Right lobe of liver (tissue), 4 donors: ENCODE measurements around the gene CAPN2.

Experiments
- POLR2A ChIP-seq: fragments of 450-650 bp; IDR thresholded peaks from one replicate; pipeline ENCODE4 v1.6.1; 2017; ENCODE audit warnings: antibody characterized with exemption, mild to moderate bottlenecking
- TF ChIP-seq, protein P1 (sequence below), 4 donors: fragments of 200-600 bp in 3 of 4; fragments of 450-650 bp in 1 of 4; IDR thresholded peaks; one replicate each; pipeline versions ENCODE4 v1.5.1 to v1.8.0; 2016 to 2022; ENCODE audit warnings: antibody characterized with exemption in 4 of 4, mild to moderate bottlenecking in 2 of 4
- donor health status: DM: no; HTN: no; CAD: no.
- donor health status: DM: no; HTN: no; CAD: no.
- donor health status: DM: no; HTN: yes; CAD: no.

DNA sequence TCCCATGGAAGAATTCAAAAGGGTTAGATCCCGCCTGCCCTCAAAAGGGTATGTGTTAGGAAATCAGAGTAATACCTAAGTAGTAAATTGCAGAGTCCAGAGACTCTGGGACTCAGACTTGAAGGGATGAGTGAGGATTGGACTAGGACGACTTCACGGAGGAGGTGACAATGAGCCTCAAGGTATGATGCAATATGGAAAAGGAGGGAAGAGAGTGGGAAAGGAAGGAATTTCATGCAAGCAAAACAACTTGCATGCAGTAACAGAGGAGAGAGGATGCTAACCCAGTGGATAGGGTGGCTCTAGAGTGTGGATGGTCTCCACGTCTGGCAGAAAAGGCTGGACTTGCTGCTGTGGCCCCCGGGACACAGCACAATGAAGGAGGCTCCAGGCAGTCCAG, 4.8 kb downstream of the CAPN2 start:
- TF ChIP-seq, protein P1, sequence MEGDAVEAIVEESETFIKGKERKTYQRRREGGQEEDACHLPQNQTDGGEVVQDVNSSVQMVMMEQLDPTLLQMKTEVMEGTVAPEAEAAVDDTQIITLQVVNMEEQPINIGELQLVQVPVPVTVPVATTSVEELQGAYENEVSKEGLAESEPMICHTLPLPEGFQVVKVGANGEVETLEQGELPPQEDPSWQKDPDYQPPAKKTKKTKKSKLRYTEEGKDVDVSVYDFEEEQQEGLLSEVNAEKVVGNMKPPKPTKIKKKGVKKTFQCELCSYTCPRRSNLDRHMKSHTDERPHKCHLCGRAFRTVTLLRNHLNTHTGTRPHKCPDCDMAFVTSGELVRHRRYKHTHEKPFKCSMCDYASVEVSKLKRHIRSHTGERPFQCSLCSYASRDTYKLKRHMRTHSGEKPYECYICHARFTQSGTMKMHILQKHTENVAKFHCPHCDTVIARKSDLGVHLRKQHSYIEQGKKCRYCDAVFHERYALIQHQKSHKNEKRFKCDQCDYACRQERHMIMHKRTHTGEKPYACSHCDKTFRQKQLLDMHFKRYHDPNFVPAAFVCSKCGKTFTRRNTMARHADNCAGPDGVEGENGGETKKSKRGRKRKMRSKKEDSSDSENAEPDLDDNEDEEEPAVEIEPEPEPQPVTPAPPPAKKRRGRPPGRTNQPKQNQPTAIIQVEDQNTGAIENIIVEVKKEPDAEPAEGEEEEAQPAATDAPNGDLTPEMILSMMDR (IDR thresholded peaks at IDR 0.05): no peak
- no peak for TF ChIP-seq POLR2A
